A673 (cell line): ENCODE measurements around the gene GRIK4.

Experiments used
- CTCF ChIP-seq: fragments of 300-800, 200-600 bp; sonication (generic); conservative IDR thresholded peaks from 2 replicates; pipeline ENCODE4 v1.5.1; 2017; ENCODE audit warnings: low read depth, mild to moderate bottlenecking, antibody characterized with exemption, low read length, moderate library complexity, mixed read lengths
- EZH2 ChIP-seq: fragments of 200-600 bp; sonication (generic); IDR thresholded peaks from 2 replicates; pipeline ENCODE4 v1.6.1; 2017; ENCODE audit warnings: borderline replicate concordance, low read depth, mild to moderate bottlenecking, mixed read lengths, antibody characterized with exemption, low read length; ENCODE audit not compliant: poor library complexity, severe bottlenecking

DNA sequence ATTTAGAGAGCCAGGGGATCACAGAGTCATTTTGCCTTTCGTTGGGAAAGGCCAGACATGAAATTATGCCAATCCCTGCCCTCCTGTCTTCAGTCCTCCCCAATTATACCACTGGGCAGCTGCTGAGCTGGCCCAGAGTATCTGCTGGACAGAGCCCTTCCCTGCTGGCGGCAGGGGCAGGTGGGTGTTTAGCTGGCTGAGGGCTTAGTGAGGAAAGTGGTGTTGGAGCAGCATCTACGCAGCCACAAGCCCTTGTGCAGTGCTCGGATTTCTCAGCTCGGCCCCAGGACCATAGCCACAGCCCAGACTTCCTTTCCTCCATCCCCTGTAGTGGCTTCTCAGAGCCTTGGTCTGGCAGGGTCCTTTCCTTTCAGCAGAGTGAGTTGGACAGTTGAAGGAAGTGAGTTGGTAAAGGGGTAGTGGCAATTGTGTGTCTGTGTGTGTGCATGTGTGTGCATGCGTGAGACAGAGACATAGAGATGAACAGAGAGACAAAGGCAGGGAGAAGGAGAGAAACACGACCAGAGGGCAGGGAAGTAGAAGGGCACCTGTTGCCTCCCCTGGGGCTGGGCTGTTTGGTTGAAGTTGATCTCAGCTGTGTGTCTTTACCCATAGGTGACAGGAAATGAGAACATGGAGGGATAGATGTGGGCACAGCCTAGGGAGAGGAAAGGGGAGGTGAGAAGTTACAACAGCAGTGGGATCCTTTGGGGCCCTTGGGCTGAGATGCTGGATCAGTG, 66.2 kb downstream of the GRIK4 start:
- TF ChIP-seq CTCF (no peak), EZH2 (no peak)
